SHP77 treated with DMSO at 0.1 percent for 48 hours (cell line): Measurements from ENCODE around the gene RPIA.
"Not testable (repeated sequence)": the region's sequence is repeated elsewhere in the genome, so short reads cannot be mapped to it uniquely, and the experiment has no call there.

Experiments
- DNase-seq: peaks from one replicate; lab custom pipeline; 2025; lab: John Stamatoyannopoulos, UW

Gene RPIA

DNA sequence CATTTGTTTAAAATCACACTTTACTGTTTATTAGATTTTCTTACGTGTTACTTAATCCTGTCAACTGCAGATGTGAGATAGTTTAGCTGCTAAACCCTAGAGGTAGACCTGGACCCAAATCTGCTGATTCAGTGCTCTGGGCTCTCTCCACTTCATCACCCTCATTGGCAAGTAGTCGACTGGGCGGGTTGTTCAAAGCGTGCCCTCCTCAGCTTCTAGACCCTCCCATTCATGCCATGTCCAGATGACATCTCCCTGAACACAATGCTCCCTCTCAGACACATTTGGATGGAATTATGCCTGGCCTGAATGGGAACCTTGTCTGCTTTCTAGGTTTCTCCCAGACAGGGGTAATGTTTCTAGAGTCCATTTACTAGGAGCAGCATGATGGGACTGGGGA lies 43.7 kb downstream of the RPIA start:
- no peak for DNase-seq

GRCh38 chr2:88735853-88736252 lies 44.4 kb downstream of the RPIA start:
- DNase-seq, result no peak

GRCh38 chr2:88736437-88736836 lies 45.0 kb downstream of the RPIA start:
- no peak for DNase-seq

DNA sequence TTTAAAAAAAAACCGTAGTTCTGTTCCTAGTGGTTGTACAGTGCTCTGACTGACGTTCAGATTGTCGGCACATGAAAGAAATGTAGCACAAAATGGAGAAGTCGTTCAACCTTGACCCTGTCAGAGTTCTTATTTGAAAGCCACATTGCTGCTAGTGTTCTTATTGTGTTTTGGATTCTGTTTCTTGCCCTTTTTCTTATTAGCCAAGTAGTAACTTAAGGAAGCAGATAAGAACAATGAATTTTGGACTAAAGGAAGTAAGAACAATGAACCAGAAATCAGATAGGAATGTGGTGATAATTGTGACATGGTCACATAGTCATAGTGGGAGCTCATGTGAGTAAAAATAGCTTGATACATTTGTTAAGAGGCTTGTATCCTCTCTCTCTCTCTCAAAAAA lies 45.9 kb downstream of the RPIA start:
- no peak for DNase-seq

- DNase-seq, result no peak
Observed at GRCh38 chr2:88738271-88738670, 46.8 kb downstream of the RPIA start.

GRCh38 chr2:88739985-88740600 lies 48.6 kb downstream of the RPIA start:
- peak; percentile 17 for DNase-seq

- DNase-seq, result no peak
Observed at GRCh38 chr2:88746929-88747490, 55.5 kb downstream of the RPIA start.

DNA sequence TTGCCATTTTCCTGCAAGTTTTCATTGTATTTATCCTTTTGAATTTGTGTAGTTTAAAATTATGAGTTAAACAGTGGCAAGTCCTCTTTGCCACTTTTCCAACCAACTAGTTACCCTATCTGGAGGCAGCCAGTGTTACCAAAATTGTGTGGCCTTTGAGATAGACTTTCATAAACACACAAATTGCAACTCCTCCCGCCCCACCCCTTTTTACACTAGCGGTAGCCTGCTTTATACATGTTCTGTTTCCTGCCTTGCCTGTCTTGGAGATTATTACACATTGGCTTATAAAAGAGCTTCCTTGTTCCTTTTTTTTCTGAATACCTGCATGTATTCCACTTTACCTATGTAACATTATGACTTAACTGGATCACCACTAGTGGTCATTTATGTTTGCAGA lies 56.5 kb downstream of the RPIA start:
- DNase-seq, result no peak

- no peak for DNase-seq
Observed at GRCh38 chr2:88751768-88752167, 60.3 kb downstream of the RPIA start.

GRCh38 chr2:88753833-88754584 lies 62.5 kb downstream of the RPIA start:
- no peak for DNase-seq

DNA sequence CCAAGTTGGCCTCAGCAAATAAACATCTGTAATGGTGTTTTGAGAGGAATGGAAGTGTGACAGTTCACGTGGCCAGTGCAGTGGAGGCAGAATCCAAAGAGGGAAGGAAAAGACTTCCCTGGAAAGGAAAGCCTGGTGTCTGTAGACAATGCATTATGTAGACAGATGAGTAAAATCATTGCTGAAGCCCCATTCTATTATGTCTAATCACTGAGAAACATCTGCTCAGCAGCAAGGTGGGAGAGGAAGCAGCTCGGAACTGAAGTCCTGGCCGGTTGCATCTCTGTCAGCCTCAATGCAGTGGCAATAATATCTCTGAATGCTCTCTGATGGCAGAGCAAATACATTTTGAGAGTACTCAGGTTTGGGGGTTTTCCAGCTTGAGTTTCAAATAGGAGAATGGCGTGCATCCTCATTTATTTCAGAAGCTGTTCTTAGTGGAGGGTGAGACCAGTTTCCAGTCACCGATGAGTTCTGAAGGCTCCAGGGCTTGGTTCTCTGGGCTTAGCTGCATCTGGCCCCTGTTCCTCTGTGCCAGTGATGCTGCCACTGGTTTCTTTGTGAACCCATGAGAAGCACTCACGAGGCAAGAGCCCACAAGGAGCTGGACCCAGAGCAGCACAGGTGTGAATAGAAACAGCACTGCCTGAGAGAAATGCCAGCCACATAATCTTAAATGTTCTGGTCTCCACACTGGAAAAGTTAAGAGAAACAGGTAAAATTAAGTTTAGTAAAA lies 63.3 kb downstream of the RPIA start:
- DNase-seq, result no peak

DNA sequence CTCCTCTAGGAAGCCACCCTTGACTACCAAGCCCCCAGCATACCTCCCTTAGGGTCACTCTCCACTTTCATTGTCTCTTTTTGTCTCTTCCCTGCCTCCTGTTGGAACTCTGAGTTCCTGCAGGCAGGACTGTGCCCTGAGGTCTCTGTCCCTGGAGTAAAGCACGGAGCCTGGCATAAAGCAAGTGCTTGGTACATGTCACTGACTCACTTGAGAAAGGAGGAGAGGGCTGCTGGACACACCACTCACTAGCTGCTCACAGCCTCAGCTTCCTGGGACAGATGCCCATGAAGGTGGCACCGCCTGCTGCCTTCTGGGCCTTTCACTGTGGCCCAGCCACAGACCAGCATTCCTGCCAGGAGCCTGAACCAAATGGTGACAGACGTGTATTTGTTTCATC lies 64.4 kb downstream of the RPIA start:
- no peak for DNase-seq

DNA sequence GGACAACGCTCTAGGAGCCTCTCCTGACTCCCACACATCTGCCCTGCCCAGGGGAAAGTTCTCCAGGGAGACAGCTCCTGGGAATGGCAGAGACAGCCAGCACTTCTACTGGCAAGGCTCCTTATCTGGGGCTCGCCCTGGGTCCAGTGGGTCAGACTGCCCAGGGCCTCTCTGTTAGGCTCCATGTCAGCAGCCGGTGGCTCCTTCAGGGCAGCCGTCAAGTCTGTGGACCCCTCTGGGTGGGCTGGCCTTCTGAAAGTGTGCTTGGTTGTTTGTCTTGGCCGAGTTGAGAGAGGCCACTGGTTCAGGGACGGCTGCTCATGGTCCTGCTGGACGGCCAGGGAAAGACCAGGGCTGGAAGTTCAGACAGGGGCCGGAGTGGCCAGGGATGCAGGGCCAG lies 65.6 kb downstream of the RPIA start:
- no peak for DNase-seq

DNA sequence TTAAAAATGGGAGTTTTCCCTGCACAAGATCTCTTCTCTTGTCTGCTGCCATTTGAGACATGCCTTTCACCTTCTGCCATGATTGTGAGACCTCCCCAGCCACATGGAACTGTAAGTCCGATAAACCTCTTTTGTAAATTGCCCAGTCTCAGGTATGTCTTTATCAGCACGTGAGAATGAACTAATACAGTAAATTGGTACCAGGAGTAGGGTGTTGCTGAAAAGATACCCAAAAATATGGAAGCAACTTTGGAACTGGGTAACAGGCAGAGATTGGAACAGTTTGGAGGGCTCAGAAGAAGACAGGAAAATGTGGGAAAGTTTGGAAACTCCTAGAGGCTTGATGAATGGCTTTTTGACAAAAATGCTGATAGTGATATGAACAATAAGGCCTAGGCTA lies 67.2 kb downstream of the RPIA start:
- not testable (repeated sequence) for DNase-seq

- DNase-seq, result no peak
Observed at GRCh38 chr2:88760819-88761598, 69.5 kb downstream of the RPIA start.

DNA sequence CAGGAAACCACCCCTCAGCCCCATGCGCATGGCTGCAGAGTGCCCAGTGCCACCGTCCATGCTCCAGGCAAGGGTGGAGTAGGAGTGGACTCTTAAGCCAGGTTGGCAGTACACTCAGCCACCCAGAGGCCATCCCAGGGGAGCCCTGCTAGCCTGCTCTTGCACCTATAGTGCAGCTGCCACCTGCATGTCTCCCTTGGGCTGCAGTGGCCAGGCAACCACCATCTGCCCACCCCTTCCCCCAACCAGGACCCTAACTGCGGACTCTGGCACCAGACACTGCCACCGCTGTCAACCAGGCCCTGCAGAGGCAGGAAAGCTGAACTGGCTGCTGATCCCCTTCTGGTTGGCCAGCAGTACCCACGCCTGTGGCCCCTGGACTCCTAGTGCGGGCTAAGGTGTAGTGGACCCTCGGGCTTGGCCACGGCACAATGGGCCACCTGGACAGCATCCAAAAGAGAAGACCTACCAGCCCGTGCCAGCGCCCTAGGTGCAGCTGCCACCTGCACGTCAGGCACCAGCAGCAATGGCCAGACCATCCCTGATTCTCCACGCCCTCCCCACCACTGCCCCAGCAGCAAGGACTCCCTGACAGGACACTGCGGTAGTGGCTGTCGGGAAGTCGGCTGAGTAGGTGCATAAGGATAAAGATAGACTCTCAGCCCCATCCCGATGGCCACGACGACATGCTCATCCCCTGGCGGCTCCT lies 72.8 kb downstream of the RPIA start:
- DNase-seq, result no peak

- DNase-seq, result no peak
Observed at GRCh38 chr2:88764850-88765153, 73.3 kb downstream of the RPIA start.

DNA sequence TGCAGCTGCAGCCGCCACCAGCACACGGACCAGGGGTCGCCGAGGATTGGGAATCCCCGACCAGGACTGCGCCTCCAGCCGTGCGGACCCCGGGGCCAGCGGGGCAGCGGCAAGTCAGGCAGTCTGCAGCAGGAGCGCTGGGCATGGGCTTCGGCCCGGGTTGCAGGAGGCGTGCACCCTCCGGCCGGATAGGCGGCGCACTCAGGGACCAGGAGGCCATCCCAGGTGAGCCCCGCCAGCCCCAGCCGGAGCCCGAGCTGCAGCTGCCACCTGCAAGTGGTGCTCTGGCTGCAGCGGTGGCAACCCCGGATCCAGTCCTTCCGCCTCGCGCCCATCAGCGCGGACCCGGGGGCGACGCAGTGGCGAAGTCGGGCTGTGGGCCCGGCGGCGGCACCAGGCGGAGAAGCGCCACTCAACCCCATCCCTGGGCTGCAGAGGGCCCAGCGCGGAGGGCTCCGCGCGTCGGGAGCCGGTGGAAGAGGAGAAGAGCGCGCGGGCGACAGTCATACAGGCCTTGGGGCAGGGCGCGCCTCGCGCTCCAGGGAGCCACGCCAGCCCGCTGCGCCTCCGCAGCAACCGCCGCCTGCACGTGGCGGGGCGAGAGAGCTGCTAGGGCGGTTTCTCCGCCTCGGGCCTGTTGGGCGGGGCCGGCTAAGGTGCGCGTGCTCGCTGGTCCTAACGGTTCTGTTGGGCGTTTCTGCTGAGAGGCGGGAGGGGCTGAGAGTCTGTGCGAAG lies 73.8 kb downstream of the RPIA start:
- no peak for DNase-seq

GRCh38 chr2:88765889-88766481 lies 74.5 kb downstream of the RPIA start:
- DNase-seq, result not testable (repeated sequence)

DNA sequence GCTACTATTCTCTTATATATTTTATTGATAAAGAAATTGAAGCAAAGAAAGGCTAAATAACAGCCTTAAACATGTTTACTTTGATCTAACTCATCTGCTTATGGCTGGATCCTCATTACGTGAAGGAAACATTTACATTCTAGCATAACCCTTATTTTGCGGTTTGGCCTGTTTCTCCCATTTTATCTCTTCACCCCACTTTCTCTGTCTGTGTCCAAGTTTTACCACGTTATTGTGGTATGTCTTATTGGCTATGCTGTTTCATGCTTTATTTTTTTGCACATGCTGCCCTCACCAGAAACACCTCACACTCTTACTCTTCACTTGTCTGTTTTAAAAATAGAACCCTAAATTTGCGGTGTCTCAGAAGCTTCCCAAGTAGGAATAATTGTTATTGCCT lies 78.5 kb downstream of the RPIA start:
- no peak for DNase-seq
